ENCODE measurements around the gene SETD6.

DNA sequence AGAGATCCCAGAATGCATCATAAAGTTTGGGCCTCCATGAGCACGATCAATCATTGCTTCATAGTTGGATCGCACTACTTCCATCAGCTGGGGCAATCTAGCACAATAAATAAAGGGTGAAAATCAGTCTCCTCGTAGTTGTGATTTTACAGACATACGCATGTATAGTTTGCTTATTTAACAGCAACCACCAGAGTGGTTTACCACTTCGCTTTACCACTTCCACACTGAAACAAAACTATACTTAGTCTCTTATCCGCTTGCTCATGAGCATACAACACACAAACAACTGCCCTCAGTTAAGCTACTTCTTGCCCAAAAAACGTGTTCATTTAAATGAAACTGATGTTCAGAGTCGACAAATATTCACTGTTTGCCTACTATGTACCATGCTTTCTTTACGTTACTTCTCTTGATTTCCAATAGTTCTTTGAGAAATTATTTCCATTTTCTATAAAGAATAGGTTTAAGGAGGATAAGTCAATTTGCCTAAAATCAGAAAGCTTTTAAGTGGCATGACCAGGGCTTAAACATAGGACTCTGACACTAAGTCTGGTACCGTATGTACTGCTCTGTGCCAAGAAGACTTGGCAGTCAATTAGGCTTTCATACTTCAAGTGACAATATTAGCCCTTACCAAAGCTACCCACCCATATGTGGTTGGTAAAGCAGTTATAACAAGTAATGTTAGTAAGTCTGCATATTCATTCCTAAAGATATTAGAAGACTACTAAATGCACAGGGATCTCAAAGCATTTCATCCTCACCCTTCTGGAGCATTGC lies 22.0 kb downstream of the SETD6 start:
- TF ChIP-seq, protein P1, sequence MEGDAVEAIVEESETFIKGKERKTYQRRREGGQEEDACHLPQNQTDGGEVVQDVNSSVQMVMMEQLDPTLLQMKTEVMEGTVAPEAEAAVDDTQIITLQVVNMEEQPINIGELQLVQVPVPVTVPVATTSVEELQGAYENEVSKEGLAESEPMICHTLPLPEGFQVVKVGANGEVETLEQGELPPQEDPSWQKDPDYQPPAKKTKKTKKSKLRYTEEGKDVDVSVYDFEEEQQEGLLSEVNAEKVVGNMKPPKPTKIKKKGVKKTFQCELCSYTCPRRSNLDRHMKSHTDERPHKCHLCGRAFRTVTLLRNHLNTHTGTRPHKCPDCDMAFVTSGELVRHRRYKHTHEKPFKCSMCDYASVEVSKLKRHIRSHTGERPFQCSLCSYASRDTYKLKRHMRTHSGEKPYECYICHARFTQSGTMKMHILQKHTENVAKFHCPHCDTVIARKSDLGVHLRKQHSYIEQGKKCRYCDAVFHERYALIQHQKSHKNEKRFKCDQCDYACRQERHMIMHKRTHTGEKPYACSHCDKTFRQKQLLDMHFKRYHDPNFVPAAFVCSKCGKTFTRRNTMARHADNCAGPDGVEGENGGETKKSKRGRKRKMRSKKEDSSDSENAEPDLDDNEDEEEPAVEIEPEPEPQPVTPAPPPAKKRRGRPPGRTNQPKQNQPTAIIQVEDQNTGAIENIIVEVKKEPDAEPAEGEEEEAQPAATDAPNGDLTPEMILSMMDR (conservative IDR thresholded peaks at IDR 0.05 in 1 of 2, IDR thresholded peaks at IDR 0.05 in 1 of 2; ENCODE audit: low read depth in 1 of 2, low read length in 2 of 2) = no peak
- TF ChIP-seq EZH2 (IDR thresholded peaks at IDR 0.05; ENCODE audit: low read length, missing control alignments) = no peak
